Stomach (tissue), 9 donors: ENCODE measurements around the gene AP4M1. TPM values are rescaled to one million over a fixed set of nuclear protein-coding genes. Genes with fewer than 3 reads are reported as not detected.
"Not testable (repeated sequence)": the region's sequence is repeated elsewhere in the genome, so short reads cannot be mapped to it uniquely, and the experiment has no call there.

Source experiments
- DNase-seq, 2 donors: peaks; one replicate each; pipeline versions ENCODE4 v3.0.0 to v3.0.0-alpha.2; 2013 to 2019
- H3K27ac ChIP-seq, 5 donors: fragments of 200-600 bp in 4 of 5; sonication (generic) in 4 of 5; one replicate each; pipeline ENCODE4 v1.5.1; 2013 to 2019; ENCODE audit warnings: mild to moderate bottlenecking in 1 of 5, moderate library complexity in 1 of 5
- H3K27me3 ChIP-seq, 3 donors: fragments of 200-600 bp; sonication (generic); one replicate each; pipeline ENCODE4 v1.5.1; 2017 to 2019; ENCODE audit warnings: mixed run types in 1 of 3
- H3K36me3 ChIP-seq, 4 donors: fragments of 200-600 bp; sonication (generic); 1 replicate in 3 of 4; 2 replicates in 1 of 4; pipeline ENCODE4 v1.5.1; 2016 to 2019
- H3K4me1 ChIP-seq, 4 donors: fragments of 200-600 bp; sonication (generic); one replicate each; pipeline ENCODE4 v1.5.1; 2016 to 2019
- H3K4me3 ChIP-seq, 4 donors: fragments of 200-600 bp; sonication (generic) in 3 of 4; one replicate each; pipeline ENCODE4 v1.5.1; 2016 to 2019; ENCODE audit warnings: mild to moderate bottlenecking in 1 of 4
- H3K9me3 ChIP-seq, 4 donors: fragments of 200-600 bp; sonication (generic); one replicate each; pipeline ENCODE4 v1.5.1; 2016 to 2019
- EP300 ChIP-seq: sonication (generic); formaldehyde crosslinking; IDR thresholded peaks from one replicate; pipeline ENCODE4 v1.6.1; 2017; ENCODE audit warnings: antibody characterized with exemption
- POLR2A ChIP-seq, 4 donors: fragments of 450-650 bp; IDR thresholded peaks; one replicate each; pipeline ENCODE4 v1.6.1; 2016; ENCODE audit warnings: antibody characterized with exemption in 4 of 4, control low read depth in 2 of 4, mild to moderate bottlenecking in 1 of 4, moderate library complexity in 1 of 4
- POLR2AphosphoS5 ChIP-seq, 3 donors: sonication (generic); formaldehyde crosslinking; IDR thresholded peaks; one replicate each; pipeline ENCODE4 v1.6.1; 2016; ENCODE audit warnings: antibody characterized with exemption in 3 of 3
- WGBS, 5 donors: extraction: QIAGEN DNeasy Blood & Tissue Kit in 3 of 5; methylation state at CpG; one replicate each; pipeline versions ENCODE4 v1.1.5 to v1.1.7; 2013 to 2018; 5-methylcytosine and 5-hydroxymethylcytosine counted together
- intact Hi-C: fragments of 100-400 bp; cut with DNase I; formaldehyde crosslinking; loops from one replicate; pipeline ENCODE4 v1.15.1; 2023; ENCODE audit warnings: low total_unique reads
- polyA plus RNA-seq, 3 donors: library from polyadenylated mRNA; stranded (reverse); fragments of 200-250 nt; gene quantifications; one replicate each; pipeline ENCODE4 v1.2.3, GENCODE V29; 2013
- total RNA-seq, 5 donors: library from RNA; depleted of rRNA; stranded (reverse); fragments of >200 nt; gene quantifications; one replicate each; pipeline versions ENCODE4 v1.1.0 to v1.2.3, GENCODE V29; 2014 to 2016
- TF ChIP-seq, protein P1 (sequence below), 7 experiments: fragments of 450-650 bp in 4 of 7; fragments of 200-600 bp in 3 of 7; sonication (generic) in 3 of 7; IDR thresholded peaks; one replicate each; pipeline ENCODE4 v1.5.1; 2016 to 2019; ENCODE audit warnings: antibody characterized with exemption in 7 of 7, control low read depth in 2 of 7, mild to moderate bottlenecking in 1 of 7
- donor health status: healthy with polysubstance abuse.
- donor health status: Bipolar disorder and iron deficiency.
- donor health status: healthy.

AP4M1 gene
- total and polyA plus RNA-seq, 8 donors = 8.4 to 103 (median 20.5) TPM

DNA sequence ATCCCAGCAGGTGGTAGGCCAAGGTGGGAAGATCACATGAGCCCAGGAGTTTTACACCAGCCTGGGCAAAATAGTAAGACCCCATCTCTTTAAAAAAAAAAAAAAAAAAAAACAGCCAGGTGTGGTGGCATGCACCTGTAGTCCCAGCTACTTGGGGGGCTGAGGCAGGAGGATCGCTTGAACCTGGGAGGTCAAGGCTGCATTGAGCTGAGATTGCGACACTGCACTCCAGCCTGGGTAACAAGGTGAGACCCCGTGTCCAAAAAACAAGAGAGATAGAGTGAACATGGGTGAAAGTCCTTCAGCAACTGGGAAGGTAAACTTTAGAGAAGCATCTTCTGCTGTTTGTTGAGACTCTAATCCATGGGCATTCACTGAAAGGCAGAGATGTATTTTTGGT lies 41.0 kb downstream of the AP4M1 start:
- WGBS, 5 donors = 92 to 96% (median 96%) methylated on average over 3 of the region's 3 CpGs

DNA sequence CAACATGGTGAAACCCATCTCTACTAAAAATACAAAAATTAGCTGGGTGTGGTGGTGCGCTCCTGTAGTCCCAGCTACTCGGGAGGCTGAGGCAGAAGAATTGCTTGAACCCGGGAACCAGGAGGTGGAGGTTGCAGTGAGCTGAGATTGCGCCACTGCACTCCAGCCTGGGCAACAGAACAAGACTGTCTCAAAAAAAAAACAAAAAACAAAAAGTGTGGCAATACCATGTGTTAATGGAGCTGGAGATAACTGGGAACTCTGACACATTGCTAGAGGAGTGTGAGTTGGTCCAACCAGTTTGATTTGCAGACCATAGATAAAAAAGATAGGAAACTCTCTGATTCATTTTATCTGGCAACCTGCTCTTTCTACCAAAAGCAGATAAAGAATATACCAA lies 44.9 kb downstream of the AP4M1 start:
- DNase-seq = peak in 1 of 2 donors; percentile 18
- H3K4me3 ChIP-seq, H3K9me3 ChIP-seq, H3K36me3 ChIP-seq, H3K27ac ChIP-seq, intact Hi-C loops, H3K27me3 ChIP-seq: not testable (repeated sequence)
- peaks cover 7 to 49% (median 29%) of the 10 kb centered on the region in 4 donors for H3K4me1 ChIP-seq
- 71 to 83% (median 79%) methylated on average over 4 of the region's 4 CpGs for WGBS, 5 donors

More for the DNA sequence above, 41.0 kb downstream of the AP4M1 start:
- H3K9me3 ChIP-seq = no peaks in the 10 kb centered on the region
- peaks cover 5 to 26% (median 11%) of the 10 kb centered on the region in 4 donors for H3K4me1 ChIP-seq
- peak overlapping the region in 3 of 5 donors; percentile 43 to 76 (median 71) for H3K27ac ChIP-seq
- no peak for DNase-seq
- TF ChIP-seq POLR2AphosphoS5 (IDR thresholded peaks at IDR 0.05) (no peak), EP300 (no peak), POLR2A (IDR thresholded peaks at IDR 0.05) (no peak)
- TF ChIP-seq, protein P1, sequence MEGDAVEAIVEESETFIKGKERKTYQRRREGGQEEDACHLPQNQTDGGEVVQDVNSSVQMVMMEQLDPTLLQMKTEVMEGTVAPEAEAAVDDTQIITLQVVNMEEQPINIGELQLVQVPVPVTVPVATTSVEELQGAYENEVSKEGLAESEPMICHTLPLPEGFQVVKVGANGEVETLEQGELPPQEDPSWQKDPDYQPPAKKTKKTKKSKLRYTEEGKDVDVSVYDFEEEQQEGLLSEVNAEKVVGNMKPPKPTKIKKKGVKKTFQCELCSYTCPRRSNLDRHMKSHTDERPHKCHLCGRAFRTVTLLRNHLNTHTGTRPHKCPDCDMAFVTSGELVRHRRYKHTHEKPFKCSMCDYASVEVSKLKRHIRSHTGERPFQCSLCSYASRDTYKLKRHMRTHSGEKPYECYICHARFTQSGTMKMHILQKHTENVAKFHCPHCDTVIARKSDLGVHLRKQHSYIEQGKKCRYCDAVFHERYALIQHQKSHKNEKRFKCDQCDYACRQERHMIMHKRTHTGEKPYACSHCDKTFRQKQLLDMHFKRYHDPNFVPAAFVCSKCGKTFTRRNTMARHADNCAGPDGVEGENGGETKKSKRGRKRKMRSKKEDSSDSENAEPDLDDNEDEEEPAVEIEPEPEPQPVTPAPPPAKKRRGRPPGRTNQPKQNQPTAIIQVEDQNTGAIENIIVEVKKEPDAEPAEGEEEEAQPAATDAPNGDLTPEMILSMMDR (IDR thresholded peaks at IDR 0.05) = no peak
- H3K27me3 ChIP-seq = no peaks in the 10 kb centered on the region
- H3K4me3 ChIP-seq = no peak overlapping the region
- no peaks in the 10 kb centered on the region for H3K36me3 ChIP-seq
- intact Hi-C loops = no loop called here

DNA sequence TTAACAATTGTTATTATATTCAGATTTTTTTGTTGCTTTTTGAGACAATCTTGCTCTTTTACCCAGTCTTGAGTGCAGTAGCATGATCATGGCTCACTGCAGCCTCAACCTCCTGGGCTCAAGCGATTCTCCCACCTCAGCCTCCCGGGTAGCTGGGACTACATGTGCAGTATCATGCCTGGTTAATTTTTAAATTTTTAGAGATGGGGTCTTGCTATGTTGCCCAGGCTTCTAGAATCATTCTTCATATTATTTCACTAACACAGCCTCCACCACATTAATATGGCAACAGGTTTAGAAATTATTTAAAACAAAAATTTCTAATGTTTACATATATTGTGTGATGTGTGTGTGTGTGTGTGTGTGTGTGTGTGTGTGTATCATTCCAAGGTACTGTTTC lies 45.8 kb downstream of the AP4M1 start:
- intact Hi-C loops = no loop called here
- 91 to 97% (median 95%) methylated on average over 2 of the region's 2 CpGs for WGBS, 5 donors

DNA sequence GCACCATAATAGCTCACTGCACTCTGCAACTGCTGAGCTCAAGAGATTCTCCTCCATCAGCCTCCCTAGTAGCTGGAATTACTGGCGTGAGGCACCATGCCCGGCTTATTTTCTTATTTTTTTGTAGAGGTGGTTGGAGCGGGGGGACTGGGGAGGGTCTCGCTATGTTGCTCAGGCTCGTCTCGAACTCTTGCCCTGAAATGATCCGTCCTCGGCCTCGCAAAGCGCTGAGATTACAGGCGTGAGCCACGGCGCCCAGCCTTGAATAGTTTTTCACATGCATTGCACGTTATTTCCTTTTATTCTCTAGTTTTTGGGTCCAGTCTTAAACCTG lies 46.7 kb downstream of the AP4M1 start:
- Histone ChIP-seq H3K27ac (peak overlapping the region; percentile 79 to 96 (median 90)), H3K36me3 (peaks cover 1 to 22% (median 14%) of the 10 kb centered on the region in 4 donors), H3K9me3 (no peaks in the 10 kb centered on the region), H3K27me3 (no peaks in the 10 kb centered on the region), H3K4me3 (peak overlapping the region; percentile 77 to 93 (median 80)), H3K4me1 (peaks cover 7 to 59% (median 26%) of the 10 kb centered on the region in 4 donors)
- TF ChIP-seq, protein P1 (IDR thresholded peaks at IDR 0.05) = no peak
- TF ChIP-seq POLR2AphosphoS5 (IDR thresholded peaks at IDR 0.05) = no peak
- TF ChIP-seq POLR2A (IDR thresholded peaks at IDR 0.05) = no peak
- TF ChIP-seq EP300 = no peak
- intact Hi-C loops = no loop called here
- WGBS, 5 donors = 8 to 16% (median 10%) methylated on average over 14 of the region's 14 CpGs
- DNase-seq = no peak

More for the DNA sequence above, 45.8 kb downstream of the AP4M1 start:
- Histone ChIP-seq H3K27ac (no peak overlapping the region), H3K4me1 (peaks cover 7 to 50% (median 25%) of the 10 kb centered on the region in 4 donors), H3K4me3 (no peak overlapping the region), H3K9me3 (no peaks in the 10 kb centered on the region), H3K36me3 (peaks cover 0 to 13% (median 6%) of the 10 kb centered on the region in 4 donors), H3K27me3 (no peaks in the 10 kb centered on the region)
- TF ChIP-seq POLR2AphosphoS5 (IDR thresholded peaks at IDR 0.05) (no peak), EP300 (no peak), POLR2A (IDR thresholded peaks at IDR 0.05) (no peak)
- TF ChIP-seq, protein P1 (IDR thresholded peaks at IDR 0.05) = no peak
- DNase-seq = no peak

DNA sequence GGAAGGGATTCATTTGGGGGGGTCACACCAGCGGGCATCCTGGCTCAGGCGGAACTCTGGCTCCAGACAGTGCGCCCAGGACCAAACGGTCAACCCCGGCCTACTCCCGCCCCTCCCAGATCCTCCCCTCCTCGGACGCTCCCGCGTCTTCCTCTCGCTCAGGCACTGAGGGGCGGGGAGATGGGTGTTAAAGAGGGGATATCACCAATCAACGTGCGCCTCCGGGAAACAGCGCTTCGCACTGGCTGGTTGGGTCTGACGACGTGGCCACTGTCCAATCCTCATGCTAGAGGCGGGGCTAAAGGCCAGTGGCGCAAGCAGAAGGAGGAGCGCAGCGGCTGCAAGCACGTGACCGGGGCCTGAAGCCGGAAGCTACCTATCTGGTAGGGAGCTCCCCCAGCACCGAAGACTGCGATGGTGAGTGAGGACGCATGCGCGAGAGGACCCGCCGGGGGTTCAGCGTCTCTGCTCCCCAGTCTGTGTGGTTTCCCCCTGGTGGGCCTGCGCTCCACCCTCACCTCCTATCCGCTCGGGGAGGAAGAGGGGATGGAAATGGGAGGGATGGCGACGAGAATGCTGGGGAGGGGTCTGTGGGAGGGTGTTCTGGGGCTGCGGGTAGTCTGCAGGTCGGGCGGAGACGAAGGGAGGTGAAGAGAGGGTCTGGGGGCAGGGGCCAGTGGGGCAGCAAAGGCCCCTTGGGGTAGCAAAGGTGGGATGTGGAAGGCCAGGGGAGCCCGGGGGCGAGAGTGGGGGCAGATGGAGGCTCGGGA lies 47.3 kb downstream of the AP4M1 start, which contains the start of gene LAMTOR4:
Gene LAMTOR4, plus strand, starts transcription at position 360 of the 770 bp plus-strand sequence. Its CDS starts 55 bp downstream, at position 415.
- H3K4me1 ChIP-seq = peaks cover 7 to 64% (median 28%) of the 10 kb centered on the region in 4 donors
- TF ChIP-seq, protein P1 (IDR thresholded peaks at IDR 0.05) = no peak
- TF ChIP-seq POLR2AphosphoS5 (IDR thresholded peaks at IDR 0.05) (peak; percentile 70 to 94 (median 88)), POLR2A (IDR thresholded peaks at IDR 0.05) (peak in 1 of 4 donors; percentile 61), EP300 (no peak)
- DNase-seq = peak; percentile 99 to 100
- 0 to 1% (median 0%) methylated on average over 39 to 46 of the region's 46 CpGs for WGBS, 5 donors
- intact Hi-C loops = no loop called here
- peak within 1 kb of the TSS; percentile 84 to 96 (median 90) for H3K27ac ChIP-seq
- peaks cover 7 to 28% (median 19%) of the 10 kb centered on the region in 4 donors for H3K36me3 ChIP-seq
- no peaks in the 10 kb centered on the region for H3K9me3 ChIP-seq
- H3K4me3 ChIP-seq = peak within 1 kb of the TSS; percentile 77 to 93 (median 80)
- H3K27me3 ChIP-seq = no peaks in the 10 kb centered on the region
